DND-41 (cell line): ENCODE measurements around the gene TPI1.

Experiments
- EZH2 ChIP-seq: IDR thresholded peaks from 3 replicates; pipeline ENCODE4 v1.6.1; 2012; ENCODE audit warnings: borderline replicate concordance, low read depth, mild to moderate bottlenecking, moderate library complexity, low read length, inconsistent platforms; ENCODE audit not compliant: severe bottlenecking
- TF ChIP-seq, protein P1 (sequence below): IDR thresholded peaks from 2 replicates; pipeline ENCODE4 v1.5.1; 2012; ENCODE audit warnings: borderline replicate concordance, low read length, moderate library complexity, mild to moderate bottlenecking; ENCODE audit not compliant: poor library complexity, severe bottlenecking; ENCODE audit errors: extremely low read depth

DNA sequence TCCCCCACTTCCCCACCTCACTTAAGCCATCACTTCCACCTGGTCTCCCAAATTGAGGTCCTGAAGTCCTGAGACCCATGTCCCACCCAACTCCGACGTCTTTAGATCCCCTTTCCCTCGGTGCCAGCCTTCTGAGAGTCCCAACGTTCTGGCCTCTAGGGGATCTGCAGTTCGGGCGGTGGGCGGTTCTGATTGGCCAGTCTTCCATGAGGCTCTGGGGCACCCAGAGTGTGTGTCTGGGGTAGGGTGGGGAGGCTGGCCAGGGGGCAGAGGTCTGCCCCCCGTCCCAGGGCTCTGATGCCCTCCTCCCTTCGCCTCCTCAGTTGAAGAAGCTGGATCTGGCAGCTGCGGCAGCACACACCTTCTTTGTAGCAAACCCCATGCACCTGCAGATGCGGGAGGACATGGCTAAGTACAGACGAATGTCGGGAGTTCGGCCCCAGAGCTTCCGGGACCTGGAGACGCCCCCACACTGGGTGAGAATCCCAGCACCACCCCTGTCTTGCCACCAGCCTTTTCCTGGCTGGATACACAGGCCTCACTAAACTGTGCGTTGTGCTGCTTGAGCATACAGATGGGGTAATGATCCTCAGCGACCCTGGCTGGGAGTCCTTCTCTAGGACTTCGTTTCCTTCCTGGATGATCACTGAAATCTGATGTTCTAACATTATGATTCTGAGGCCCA is 37.7 kb upstream of the TPI1 start:
- TF ChIP-seq, protein P1, sequence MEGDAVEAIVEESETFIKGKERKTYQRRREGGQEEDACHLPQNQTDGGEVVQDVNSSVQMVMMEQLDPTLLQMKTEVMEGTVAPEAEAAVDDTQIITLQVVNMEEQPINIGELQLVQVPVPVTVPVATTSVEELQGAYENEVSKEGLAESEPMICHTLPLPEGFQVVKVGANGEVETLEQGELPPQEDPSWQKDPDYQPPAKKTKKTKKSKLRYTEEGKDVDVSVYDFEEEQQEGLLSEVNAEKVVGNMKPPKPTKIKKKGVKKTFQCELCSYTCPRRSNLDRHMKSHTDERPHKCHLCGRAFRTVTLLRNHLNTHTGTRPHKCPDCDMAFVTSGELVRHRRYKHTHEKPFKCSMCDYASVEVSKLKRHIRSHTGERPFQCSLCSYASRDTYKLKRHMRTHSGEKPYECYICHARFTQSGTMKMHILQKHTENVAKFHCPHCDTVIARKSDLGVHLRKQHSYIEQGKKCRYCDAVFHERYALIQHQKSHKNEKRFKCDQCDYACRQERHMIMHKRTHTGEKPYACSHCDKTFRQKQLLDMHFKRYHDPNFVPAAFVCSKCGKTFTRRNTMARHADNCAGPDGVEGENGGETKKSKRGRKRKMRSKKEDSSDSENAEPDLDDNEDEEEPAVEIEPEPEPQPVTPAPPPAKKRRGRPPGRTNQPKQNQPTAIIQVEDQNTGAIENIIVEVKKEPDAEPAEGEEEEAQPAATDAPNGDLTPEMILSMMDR: no peak
- TF ChIP-seq EZH2: peak; percentile 5
